Common myeloid progenitor, CD34-positive (primary cell): ENCODE results near the gene SLC6A3.

Experiments
- CTCF ChIA-PET: fragments of 350-600 bp; sonication (Branson Sonifier 250); formaldehyde crosslinking; loops from one replicate; lab custom pipeline; 2021; ENCODE audit warnings: antibody characterized with exemption; lab: Charles Lee
- POLR2A ChIA-PET: fragments of 350-600 bp; sonication (Branson Sonifier 250); formaldehyde crosslinking; loops from one replicate; lab custom pipeline; 2021; ENCODE audit warnings: antibody characterized with exemption; lab: Charles Lee
- DNase-seq, 3 donors: peaks; one replicate each; pipeline versions ENCODE4 v3.0.0 to v3.0.0-alpha.2; 2013
- H3K27ac ChIP-seq, 2 experiments: 1 replicate in 1 of 2; 2 replicates in 1 of 2; pipeline ENCODE4 v1.7.0; 2013; ENCODE audit warnings: inconsistent platforms in 2 of 2, low read length in 2 of 2, mild to moderate bottlenecking in 2 of 2, low read depth in 1 of 2, moderate library complexity in 1 of 2; ENCODE audit not compliant: severe bottlenecking in 2 of 2, insufficient read depth in 1 of 2, poor library complexity in 1 of 2
- H3K27me3 ChIP-seq, 5 experiments: replicated peaks in 2 of 5; 1 replicate in 3 of 5; 2 replicates in 2 of 5; pipeline versions ENCODE4 v1.6.1 to v1.7.0; 2013; ENCODE audit warnings: low read length in 4 of 5, mild to moderate bottlenecking in 2 of 5, moderate library complexity in 2 of 5, inconsistent platforms in 1 of 5; ENCODE audit not compliant: insufficient read depth in 5 of 5, control insufficient read depth in 4 of 5
- H3K36me3 ChIP-seq, 4 experiments: 1 replicate in 2 of 4; 2 replicates in 2 of 4; pipeline versions ENCODE4 v1.6.1 to v1.7.0; 2013; ENCODE audit warnings: low read length in 3 of 4, control low read depth in 1 of 4, mild to moderate bottlenecking in 1 of 4; ENCODE audit not compliant: control insufficient read depth in 4 of 4, insufficient read depth in 4 of 4
- H3K4me1 ChIP-seq, 4 experiments: 1 replicate in 3 of 4; 2 replicates in 1 of 4; pipeline versions ENCODE4 v1.6.1 to v1.7.1; 2013; ENCODE audit warnings: low read length in 3 of 4, mild to moderate bottlenecking in 3 of 4, control low read depth in 1 of 4, inconsistent platforms in 1 of 4, moderate library complexity in 1 of 4; ENCODE audit not compliant: control insufficient read depth in 4 of 4, insufficient read depth in 4 of 4; ENCODE audit errors: control extremely low read depth in 1 of 4
- H3K4me3 ChIP-seq, 7 experiments: 1 replicate in 4 of 7; 2 replicates in 3 of 7; pipeline versions ENCODE4 v1.5.1 to v1.7.0; 2013; ENCODE audit warnings: mild to moderate bottlenecking in 7 of 7, low read length in 6 of 7, moderate library complexity in 6 of 7, inconsistent platforms in 2 of 7, low read depth in 2 of 7, control low read depth in 1 of 7; ENCODE audit not compliant: insufficient read depth in 4 of 7, control insufficient read depth in 1 of 7; ENCODE audit errors: extremely low read depth in 1 of 7
- H3K9me3 ChIP-seq, 5 experiments: 1 replicate in 4 of 5; 2 replicates in 1 of 5; pipeline versions ENCODE4 v1.6.1 to v1.7.1; 2013; ENCODE audit warnings: low read length in 4 of 5, mild to moderate bottlenecking in 2 of 5, inconsistent platforms in 1 of 5, low read depth in 1 of 5, moderate library complexity in 1 of 5; ENCODE audit not compliant: control insufficient read depth in 4 of 5, insufficient read depth in 2 of 5; ENCODE audit errors: control extremely low read depth in 1 of 5
- WGBS: methylation state at CpG from one replicate; pipeline ENCODE4 v1.1.5; 2013; ENCODE audit not compliant: insufficient coverage; 5-methylcytosine and 5-hydroxymethylcytosine counted together

SLC6A3 gene

GRCh38 chr5:1402611-1403255, 42.5 kb downstream of the SLC6A3 start:
- Histone ChIP-seq H3K9me3 (peaks cover 0 to 14% (median 2%) of the 10 kb centered on the region in 5 experiments), H3K36me3 (no peaks in the 10 kb centered on the region), H3K4me1 (no peaks in the 10 kb centered on the region), H3K27me3 (peaks cover 0 to 26% (median 6%) of the 10 kb centered on the region in 5 experiments), H3K4me3 (no peak overlapping the region), H3K27ac (no peak overlapping the region)
- DNase-seq = no peak
- 94% methylated on average over 22 of the region's 24 CpGs for WGBS
- ChIA-PET CTCF (interaction anchor here (1.6 kb wide), 1 partner anchor 20 kb away, joined by 5 read pairs; no protein-coding TSS in a partner anchor), POLR2A (no interaction called here)

DNA sequence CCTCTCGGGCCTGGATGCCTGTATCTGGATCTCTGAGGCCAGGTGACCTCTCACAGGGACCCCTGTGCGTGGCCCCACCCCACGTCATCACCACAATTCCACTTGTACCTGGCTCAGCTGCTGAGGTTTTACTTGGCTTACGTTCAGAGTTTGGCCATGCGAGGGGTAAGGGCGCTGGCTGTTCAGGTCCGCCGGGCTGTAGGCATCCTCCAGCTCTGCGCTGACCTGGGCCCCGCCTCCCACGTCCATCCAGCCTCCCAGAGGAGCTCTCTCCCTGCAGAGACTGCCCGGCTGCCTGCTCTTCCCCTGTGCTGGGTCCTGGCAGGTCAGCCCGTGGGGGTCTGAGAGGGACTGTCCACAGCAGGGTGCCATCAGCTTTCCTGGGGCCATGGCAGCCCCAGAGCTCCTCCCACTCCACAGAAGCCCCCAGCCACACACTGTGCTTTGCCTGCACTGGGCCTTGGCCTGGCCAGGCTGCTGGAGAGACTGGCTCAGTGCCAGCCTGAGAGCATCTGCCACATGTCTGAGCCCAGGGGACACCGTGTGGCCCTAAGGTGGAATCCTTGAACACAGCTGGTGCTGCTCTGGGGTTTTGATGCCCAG, 43.6 kb downstream of the SLC6A3 start:
- no peak for DNase-seq
- H3K9me3 ChIP-seq = peaks cover 0 to 14% (median 2%) of the 10 kb centered on the region in 5 experiments
- ChIA-PET POLR2A (no interaction called here), CTCF (interaction anchor here (1.1 to 1.6 kb wide), 2 partner anchors 19 to 31 kb away, joined by 3 to 5 read pairs; no protein-coding TSS in a partner anchor)
- 72% methylated on average over 14 of the region's 14 CpGs for WGBS
- no peaks in the 10 kb centered on the region for H3K4me1 ChIP-seq
- no peaks in the 10 kb centered on the region for H3K36me3 ChIP-seq
- no peak overlapping the region for H3K4me3 ChIP-seq
- no peak overlapping the region for H3K27ac ChIP-seq
- peaks cover 0 to 34% (median 6%) of the 10 kb centered on the region in 5 experiments for H3K27me3 ChIP-seq

DNA sequence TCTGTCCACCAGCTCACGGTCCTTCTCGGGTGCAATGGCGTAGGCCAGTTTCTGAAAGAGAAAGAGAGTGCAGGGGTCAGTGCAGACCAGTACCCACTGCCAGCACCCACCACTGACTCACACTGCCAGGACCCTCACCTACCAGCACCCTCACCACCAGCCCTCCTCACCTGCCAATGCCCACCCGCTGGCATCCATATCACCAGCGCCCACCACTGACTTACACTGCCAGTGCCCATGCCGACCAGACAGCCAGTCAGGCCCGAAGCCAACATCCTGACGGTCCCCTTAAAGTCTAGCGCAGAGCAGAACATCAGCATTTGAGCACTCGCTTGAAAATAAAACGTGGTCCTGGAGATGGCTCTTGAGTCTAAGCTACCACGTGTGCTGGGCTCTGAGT, 44.3 kb downstream of the SLC6A3 start:
- no peak overlapping the region for H3K4me3 ChIP-seq
- peaks cover 0 to 39% (median 6%) of the 10 kb centered on the region in 5 experiments for H3K27me3 ChIP-seq
- H3K36me3 ChIP-seq = no peaks in the 10 kb centered on the region
- no peaks in the 10 kb centered on the region for H3K4me1 ChIP-seq
- peaks cover 0 to 14% (median 2%) of the 10 kb centered on the region in 5 experiments for H3K9me3 ChIP-seq
- ChIA-PET POLR2A (no interaction called here), CTCF (interaction anchor here (1.1 to 1.6 kb wide), 2 partner anchors 18 to 30 kb away, joined by 3 to 5 read pairs; no protein-coding TSS in a partner anchor)
- 90% methylated on average over 9 of the region's 12 CpGs for WGBS
- H3K27ac ChIP-seq = no peak overlapping the region
- no peak for DNase-seq

DNA sequence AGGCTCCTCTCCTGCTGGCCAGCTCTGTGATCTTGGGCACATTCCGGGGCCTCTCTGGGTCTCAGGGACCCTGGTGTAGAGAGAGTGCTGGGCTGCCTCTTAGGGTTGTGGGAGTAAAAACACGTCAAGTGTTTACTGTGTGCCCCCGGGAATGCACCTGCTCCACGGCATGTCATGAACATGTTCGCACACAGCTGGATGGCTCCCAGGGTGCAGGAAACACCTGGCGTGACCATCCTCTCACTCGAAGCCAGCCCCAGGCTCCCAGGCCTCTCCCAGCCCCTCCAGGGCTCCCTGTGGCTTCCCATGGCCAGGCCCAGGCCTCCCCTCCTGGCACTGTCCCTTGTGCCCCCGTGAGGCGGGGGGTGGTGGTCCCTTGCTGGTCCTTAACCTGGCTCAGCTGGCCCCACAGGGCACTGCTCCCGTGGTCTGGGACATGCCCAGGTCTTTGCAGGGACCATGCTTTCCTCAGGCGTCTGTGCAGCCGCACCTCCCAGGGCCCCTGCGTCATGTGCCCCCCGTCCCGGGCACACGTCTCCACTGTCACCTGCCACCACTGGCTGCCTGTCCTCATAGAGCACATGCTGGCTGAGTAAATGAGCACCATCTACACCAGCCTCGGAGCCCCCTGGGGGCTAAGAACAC, 44.9 kb downstream of the SLC6A3 start:
- ChIA-PET POLR2A (no interaction called here), CTCF (no interaction called here)
- WGBS = 91% methylated on average over 17 of the region's 17 CpGs
- no peaks in the 10 kb centered on the region for H3K36me3 ChIP-seq
- peaks cover 0 to 43% (median 6%) of the 10 kb centered on the region in 5 experiments for H3K27me3 ChIP-seq
- peaks cover 0 to 14% (median 2%) of the 10 kb centered on the region in 5 experiments for H3K9me3 ChIP-seq
- no peak overlapping the region for H3K4me3 ChIP-seq
- H3K27ac ChIP-seq = no peak overlapping the region
- H3K4me1 ChIP-seq = no peaks in the 10 kb centered on the region
- DNase-seq = no peak

- ChIA-PET POLR2A (no interaction called here), CTCF (no interaction called here)
- H3K4me3 ChIP-seq = no peak overlapping the region
- no peaks in the 10 kb centered on the region for H3K36me3 ChIP-seq
- H3K27me3 ChIP-seq = peaks cover 0 to 45% (median 6%) of the 10 kb centered on the region in 5 experiments
- no peaks in the 10 kb centered on the region for H3K4me1 ChIP-seq
- DNase-seq = no peak
- 85% methylated on average over 8 of the region's 11 CpGs for WGBS
- H3K27ac ChIP-seq = no peak overlapping the region
- H3K9me3 ChIP-seq = peaks cover 0 to 14% (median 2%) of the 10 kb centered on the region in 5 experiments
Observed at GRCh38 chr5:1399737-1400136, 45.5 kb downstream of the SLC6A3 start.

DNA sequence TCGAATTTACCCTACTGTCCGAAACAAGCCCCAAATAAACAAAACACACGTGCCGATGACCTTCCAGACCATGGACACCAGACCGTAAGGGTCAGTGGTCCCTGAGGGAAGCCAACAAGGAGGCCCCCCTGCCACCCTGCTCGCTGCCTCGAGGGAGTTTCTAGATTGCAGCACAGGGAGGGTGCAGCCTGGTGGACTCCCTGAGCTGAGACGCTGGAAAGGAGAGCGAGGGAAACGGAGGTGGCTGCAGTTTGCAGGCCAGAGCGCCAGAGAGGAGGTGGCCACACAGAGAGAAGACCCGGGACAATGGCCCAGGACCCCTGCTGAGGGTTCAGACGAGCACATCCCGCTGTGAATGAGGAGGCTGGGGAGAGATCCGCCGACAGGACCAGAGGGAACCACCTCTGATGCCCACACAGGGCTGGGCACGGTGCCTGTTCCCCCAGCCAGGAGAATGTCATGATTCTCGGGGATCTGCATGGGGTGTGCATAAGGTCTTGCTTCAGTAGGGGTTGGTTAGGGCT, 48.9 kb downstream of the SLC6A3 start:
- H3K4me3 ChIP-seq = no peak overlapping the region
- DNase-seq = no peak
- no peaks in the 10 kb centered on the region for H3K36me3 ChIP-seq
- no peak overlapping the region for H3K27ac ChIP-seq
- H3K9me3 ChIP-seq = peaks cover 0 to 14% (median 2%) of the 10 kb centered on the region in 5 experiments
- CTCF ChIA-PET = no interaction called here
- peaks cover 0 to 64% (median 6%) of the 10 kb centered on the region in 5 experiments for H3K27me3 ChIP-seq
- no peaks in the 10 kb centered on the region for H3K4me1 ChIP-seq
- WGBS = 69% methylated on average over 17 of the region's 18 CpGs
- POLR2A ChIA-PET = no interaction called here
